ENCODE measurements around the gene IL17C. TPM values are rescaled to one million over a fixed set of nuclear protein-coding genes. Genes with fewer than 3 reads are reported as not detected.

Gene IL17C
- total RNA-seq, 2 donors from 2014 or later, result not detected

DNA sequence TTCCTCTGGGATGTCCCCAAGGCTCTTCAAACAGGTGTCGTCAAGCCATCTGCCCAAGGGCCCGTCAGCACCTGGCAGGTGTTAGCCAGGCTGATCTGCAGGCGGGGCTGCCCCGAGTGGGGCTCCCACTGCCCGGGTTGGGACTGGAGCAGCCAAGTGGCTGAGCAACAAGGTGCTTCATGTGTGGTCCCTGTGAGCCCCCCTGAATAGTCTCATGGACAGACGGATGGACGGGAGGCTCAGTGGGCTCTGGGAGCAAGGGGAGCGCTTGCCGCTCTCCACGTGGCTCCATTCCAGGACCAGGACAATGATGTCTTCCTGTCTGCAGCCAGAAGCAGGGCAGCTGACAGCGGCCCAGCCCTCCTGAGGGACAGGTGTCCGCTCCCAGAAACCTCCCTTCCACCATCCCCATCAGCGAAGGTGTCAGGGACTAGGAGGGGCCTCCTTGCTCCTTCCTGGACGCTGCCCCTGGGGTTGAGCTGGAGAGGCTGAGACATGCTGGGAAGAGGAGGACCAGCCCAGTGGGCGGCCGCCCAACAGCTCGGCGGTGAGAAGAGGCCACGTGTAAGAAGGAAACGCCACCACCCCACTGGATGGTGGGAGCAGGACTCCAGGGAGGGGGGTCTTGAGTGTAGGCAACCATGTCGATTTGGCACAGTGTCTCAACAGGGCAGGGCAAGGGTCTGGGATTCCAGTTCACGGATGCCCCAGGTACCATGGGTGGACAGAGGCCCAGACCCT lies 38.3 kb downstream of the IL17C start:
- Mint-ChIP-seq H3K4me1 (no peaks in the 10 kb centered on the region), H3K4me3 (no peak overlapping the region), H3K27me3 (ENCODE audit: insufficient read depth) (no peaks in the 10 kb centered on the region), H3K27ac (no peak overlapping the region), H3K36me3 (ENCODE audit: low read depth) (peaks cover 10% of the 10 kb centered on the region), H3K9me3 (no peaks in the 10 kb centered on the region)
- H3K4me1 ChIP-seq (ENCODE audit: control insufficient read depth, insufficient read depth, low read length), result no peaks in the 10 kb centered on the region
- WGBS, 2 experiments (ENCODE audit: insufficient coverage in 1 of 2, insufficient read length in 1 of 2), result 94 to 96% methylated on average over 17 to 22 of the region's 22 CpGs
- H3K36me3 ChIP-seq (ENCODE audit: control insufficient read depth, insufficient read depth, low read length), result peaks cover 3% of the 10 kb centered on the region
- no peaks in the 10 kb centered on the region for H3K27me3 ChIP-seq (ENCODE audit: control insufficient read depth, insufficient read depth, low read length, poor library complexity, severe bottlenecking)
- H3K9me3 ChIP-seq (ENCODE audit: control insufficient read depth, low read length), result no peaks in the 10 kb centered on the region
- H3K4me3 ChIP-seq (ENCODE audit: low read length), result no peak overlapping the region
- H3K9ac ChIP-seq (ENCODE audit: extremely low read depth, low read length, poor library complexity, severe bottlenecking), result no peak overlapping the region
- TF ChIP-seq CTCF (conservative IDR thresholded peaks at IDR 0.05), result no peak
- no peak for DNase-seq
- H3K27ac ChIP-seq (ENCODE audit: low read depth, low read length), result no peak overlapping the region

GRCh38 chr16:88677721-88678120 lies 39.3 kb downstream of the IL17C start:
- Histone ChIP-seq H3K27ac (ENCODE audit: low read depth, low read length) (no peak overlapping the region), H3K9me3 (ENCODE audit: control insufficient read depth, low read length) (no peaks in the 10 kb centered on the region), H3K36me3 (ENCODE audit: control insufficient read depth, insufficient read depth, low read length) (peaks cover 3% of the 10 kb centered on the region), H3K4me1 (ENCODE audit: control insufficient read depth, insufficient read depth, low read length) (no peaks in the 10 kb centered on the region), H3K27me3 (ENCODE audit: control insufficient read depth, insufficient read depth, low read length, poor library complexity, severe bottlenecking) (no peaks in the 10 kb centered on the region), H3K4me3 (ENCODE audit: low read length) (no peak overlapping the region), H3K9ac (ENCODE audit: extremely low read depth, low read length, poor library complexity, severe bottlenecking) (no peak overlapping the region)
- Mint-ChIP-seq H3K27me3 (ENCODE audit: insufficient read depth) (no peaks in the 10 kb centered on the region), H3K27ac (no peak overlapping the region), H3K4me3 (no peak overlapping the region), H3K36me3 (ENCODE audit: low read depth) (peaks cover 10% of the 10 kb centered on the region), H3K9me3 (no peaks in the 10 kb centered on the region), H3K4me1 (no peaks in the 10 kb centered on the region)
- WGBS, 2 experiments (ENCODE audit: insufficient coverage in 1 of 2, insufficient read length in 1 of 2), result 83 to 95% methylated on average over 7 to 13 of the region's 13 CpGs
- TF ChIP-seq CTCF (conservative IDR thresholded peaks at IDR 0.05), result no peak
- DNase-seq, result no peak

GRCh38 chr16:88678224-88678979 lies 40.0 kb downstream of the IL17C start:
- no peak overlapping the region for H3K9ac ChIP-seq (ENCODE audit: extremely low read depth, low read length, poor library complexity, severe bottlenecking)
- 83 to 89% methylated on average over 21 to 31 of the region's 32 CpGs for WGBS, 2 experiments (ENCODE audit: insufficient coverage in 1 of 2, insufficient read length in 1 of 2)
- H3K4me3 ChIP-seq (ENCODE audit: low read length), result no peak overlapping the region
- H3K9me3 ChIP-seq (ENCODE audit: control insufficient read depth, low read length), result no peaks in the 10 kb centered on the region
- no peak for TF ChIP-seq CTCF (conservative IDR thresholded peaks at IDR 0.05)
- Mint-ChIP-seq H3K27me3 (ENCODE audit: insufficient read depth) (no peaks in the 10 kb centered on the region), H3K4me1 (no peaks in the 10 kb centered on the region), H3K4me3 (no peak overlapping the region), H3K36me3 (ENCODE audit: low read depth) (peaks cover 10% of the 10 kb centered on the region), H3K27ac (no peak overlapping the region), H3K9me3 (no peaks in the 10 kb centered on the region)
- DNase-seq, result peak; percentile 71
- no peak overlapping the region for H3K27ac ChIP-seq (ENCODE audit: low read depth, low read length)
- peaks cover 3% of the 10 kb centered on the region for H3K36me3 ChIP-seq (ENCODE audit: control insufficient read depth, insufficient read depth, low read length)
- no peaks in the 10 kb centered on the region for H3K27me3 ChIP-seq (ENCODE audit: control insufficient read depth, insufficient read depth, low read length, poor library complexity, severe bottlenecking)
- H3K4me1 ChIP-seq (ENCODE audit: control insufficient read depth, insufficient read depth, low read length), result no peaks in the 10 kb centered on the region
